ENCODE results near the gene MAP3K20. TPM values are rescaled to one million over a fixed set of nuclear protein-coding genes. Genes with fewer than 3 reads are reported as not detected.
A peak's percentile ranks its signal among the peaks of the same experiment; 100 is the strongest.
"Not testable (repeated sequence)": the region's sequence is repeated elsewhere in the genome, so short reads cannot be mapped to it uniquely, and the experiment has no call there.

Gene MAP3K20
- total RNA-seq, 1 experiment from 2014 or later, result 40.0 TPM

GRCh38 chr2:173165443-173166238 lies 90.0 kb downstream of the MAP3K20 start:
- POLR2A ChIA-PET (ENCODE audit: low non-redundant PET), result no interaction called here
- Histone ChIP-seq H3K4me3 (ENCODE audit: low read depth, low read length, poor library complexity, severe bottlenecking) (no peak overlapping the region), H3K27me3 (replicated peaks; ENCODE audit: insufficient read depth, low read depth, low read length, poor library complexity) (no peaks in the 10 kb centered on the region), H3K27ac (ENCODE audit: low read depth, low read length, poor library complexity, severe bottlenecking) (no peak overlapping the region), H3K36me3 (ENCODE audit: insufficient read depth, low read length, poor library complexity, severe bottlenecking) (no peaks in the 10 kb centered on the region), H3K9me3 (ENCODE audit: low read depth, low read length, poor library complexity, severe bottlenecking) (no peaks in the 10 kb centered on the region), H3K4me1 (ENCODE audit: insufficient read depth, low read length, poor library complexity, severe bottlenecking) (peaks cover 4% of the 10 kb centered on the region)
- no TSS peak for BruUV-seq (replicated peaks)
- intact Hi-C loops (cut with micrococcal nuclease; ENCODE audit: unreplicated experiment), result no loop called here
- CTCF ChIA-PET, result no interaction called here
- no peak for DNase-seq (ENCODE audit: low spot score)
- TF ChIP-seq EZH2 (IDR thresholded peaks at IDR 0.05; ENCODE audit: borderline replicate concordance, low read depth, low read length, poor library complexity, severe bottlenecking) (no peak), CTCF (conservative IDR thresholded peaks at IDR 0.05; ENCODE audit: low read depth, low read length) (no peak)

- H3K4me1 ChIP-seq (ENCODE audit: insufficient read depth, low read length, poor library complexity, severe bottlenecking), result peaks cover 7% of the 10 kb centered on the region
- TF ChIP-seq EZH2 (IDR thresholded peaks at IDR 0.05; ENCODE audit: borderline replicate concordance, low read depth, low read length, poor library complexity, severe bottlenecking) (no peak), CTCF (conservative IDR thresholded peaks at IDR 0.05; ENCODE audit: low read depth, low read length) (no peak)
- H3K27ac ChIP-seq (ENCODE audit: low read depth, low read length, poor library complexity, severe bottlenecking), result no peak overlapping the region
- no peak for DNase-seq (ENCODE audit: low spot score)
- H3K9me3 ChIP-seq (ENCODE audit: low read depth, low read length, poor library complexity, severe bottlenecking), result no peaks in the 10 kb centered on the region
- ChIA-PET POLR2A (ENCODE audit: low non-redundant PET) (no interaction called here), CTCF (no interaction called here)
- intact Hi-C loops (cut with micrococcal nuclease; ENCODE audit: unreplicated experiment), result no loop called here
- H3K36me3 ChIP-seq (ENCODE audit: insufficient read depth, low read length, poor library complexity, severe bottlenecking), result no peaks in the 10 kb centered on the region
- H3K27me3 ChIP-seq (replicated peaks; ENCODE audit: insufficient read depth, low read depth, low read length, poor library complexity), result no peaks in the 10 kb centered on the region
- no TSS peak for BruUV-seq (replicated peaks)
- no peak overlapping the region for H3K4me3 ChIP-seq (ENCODE audit: low read depth, low read length, poor library complexity, severe bottlenecking)
These were observed 95.7 kb downstream of the MAP3K20 start for GRCh38 chr2:173171321-173171720.

GRCh38 chr2:173171924-173172643 lies 96.4 kb downstream of the MAP3K20 start:
- TF ChIP-seq EZH2 (IDR thresholded peaks at IDR 0.05; ENCODE audit: borderline replicate concordance, low read depth, low read length, poor library complexity, severe bottlenecking) (no peak), CTCF (conservative IDR thresholded peaks at IDR 0.05; ENCODE audit: low read depth, low read length) (no peak)
- CTCF ChIA-PET, result interaction anchor here (0.7 kb wide), 1 partner anchor 143 kb away, joined by 3 read pairs; no protein-coding TSS in a partner anchor
- POLR2A ChIA-PET (ENCODE audit: low non-redundant PET), result no interaction called here
- Histone ChIP-seq H3K36me3 (ENCODE audit: insufficient read depth, low read length, poor library complexity, severe bottlenecking) (no peaks in the 10 kb centered on the region), H3K27me3 (replicated peaks; ENCODE audit: insufficient read depth, low read depth, low read length, poor library complexity) (no peaks in the 10 kb centered on the region), H3K9me3 (ENCODE audit: low read depth, low read length, poor library complexity, severe bottlenecking) (no peaks in the 10 kb centered on the region), H3K4me1 (ENCODE audit: insufficient read depth, low read length, poor library complexity, severe bottlenecking) (peaks cover 7% of the 10 kb centered on the region), H3K4me3 (ENCODE audit: low read depth, low read length, poor library complexity, severe bottlenecking) (no peak overlapping the region), H3K27ac (ENCODE audit: low read depth, low read length, poor library complexity, severe bottlenecking) (no peak overlapping the region)
- no TSS peak for BruUV-seq (replicated peaks)
- DNase-seq (ENCODE audit: low spot score), result peak; percentile 57
- intact Hi-C loops (cut with micrococcal nuclease; ENCODE audit: unreplicated experiment), result no loop called here

- CTCF ChIA-PET; H3K27ac ChIP-seq (ENCODE audit: low read depth, low read length, poor library complexity, severe bottlenecking); H3K9me3 ChIP-seq (ENCODE audit: low read depth, low read length, poor library complexity, severe bottlenecking); H3K4me3 ChIP-seq (ENCODE audit: low read depth, low read length, poor library complexity, severe bottlenecking); DNase-seq (ENCODE audit: low spot score); BruUV-seq (replicated peaks); intact Hi-C loops (cut with micrococcal nuclease; ENCODE audit: unreplicated experiment); POLR2A ChIA-PET (ENCODE audit: low non-redundant PET); H3K36me3 ChIP-seq (ENCODE audit: insufficient read depth, low read length, poor library complexity, severe bottlenecking); H3K4me1 ChIP-seq (ENCODE audit: insufficient read depth, low read length, poor library complexity, severe bottlenecking); H3K27me3 ChIP-seq (replicated peaks; ENCODE audit: insufficient read depth, low read depth, low read length, poor library complexity): not testable (repeated sequence)
These were observed 98.7 kb downstream of the MAP3K20 start for GRCh38 chr2:173174339-173174738.

All from A673 (cell line).